MM.1S (cell line): ENCODE data around the gene HOXA11.

Experiments
- DNase-seq: peaks from one replicate; pipeline ENCODE4 v3.0.0-alpha.2; 2015
- H2AFZ ChIP-seq: fragments of 300-600 bp; sonication (generic); 2 replicates; pipeline ENCODE4 v1.6.0; 2016; ENCODE audit warnings: antibody characterized with exemption, low read length
- H3F3A ChIP-seq: fragments of 300-600 bp; sonication (generic); 2 replicates; pipeline ENCODE4 v1.6.1; 2016; ENCODE audit warnings: mild to moderate bottlenecking, antibody characterized with exemption, low read length, moderate library complexity, mixed read lengths; ENCODE audit not compliant: insufficient read depth
- H3K27ac ChIP-seq: fragments of 300-600 bp; sonication (generic); 2 replicates; pipeline ENCODE4 v1.5.1; 2016; ENCODE audit warnings: mild to moderate bottlenecking, low read length
- H3K27me3 ChIP-seq: fragments of 300-600 bp; sonication (generic); replicated peaks from 2 replicates; pipeline ENCODE4 v1.6.0; 2016; ENCODE audit warnings: low read length; ENCODE audit not compliant: insufficient read depth
- H3K36me3 ChIP-seq: fragments of 300-600 bp; sonication (generic); replicated peaks from 2 replicates; pipeline ENCODE4 v1.6.1; 2016; ENCODE audit warnings: mild to moderate bottlenecking, low read length, mixed read lengths; ENCODE audit not compliant: insufficient read depth
- H3K4me1 ChIP-seq: fragments of 300-600 bp; sonication (generic); 2 replicates; pipeline ENCODE4 v1.6.1; 2016; ENCODE audit warnings: low read length, mixed read lengths
- H3K4me2 ChIP-seq: fragments of 300-600 bp; sonication (generic); 2 replicates; pipeline ENCODE4 v1.6.0; 2016; ENCODE audit warnings: low read depth, low read length
- H3K4me3 ChIP-seq: fragments of 300-600 bp; sonication (generic); 2 replicates; pipeline ENCODE4 v1.5.1; 2016; ENCODE audit warnings: low read length, mixed read lengths
- H3K79me2 ChIP-seq: fragments of 300-600 bp; sonication (generic); 2 replicates; pipeline ENCODE4 v1.6.1; 2016; ENCODE audit warnings: mixed run types, low read length, mixed read lengths
- H3K9ac ChIP-seq: fragments of 300-600 bp; sonication (generic); 2 replicates; pipeline ENCODE4 v1.6.1; 2016; ENCODE audit warnings: low read length, mixed read lengths
- H3K9me2 ChIP-seq: fragments of 300-600 bp; sonication (generic); replicated peaks from 2 replicates; pipeline ENCODE4 v1.6.1; 2016; ENCODE audit warnings: mild to moderate bottlenecking, low read length, mixed read lengths; ENCODE audit not compliant: insufficient read depth
- H3K9me3 ChIP-seq: fragments of 300-600 bp; sonication (generic); replicated peaks from 2 replicates; pipeline ENCODE4 v1.6.1; 2016; ENCODE audit warnings: mild to moderate bottlenecking, low read length, mixed read lengths; ENCODE audit not compliant: insufficient read depth
- H4K20me1 ChIP-seq: fragments of 300-600 bp; sonication (generic); 2 replicates; pipeline ENCODE4 v1.6.1; 2016; ENCODE audit warnings: mild to moderate bottlenecking, low read length, moderate library complexity, mixed read lengths; ENCODE audit not compliant: insufficient read depth
- EZH2 ChIP-seq: fragments of 300-600 bp; sonication (generic); optimal IDR thresholded peaks from 2 replicates; pipeline ENCODE3; 2017; ENCODE audit warnings: low read depth, mild to moderate bottlenecking, antibody characterized with exemption, low read length, mixed read lengths
- EZH2phosphoT487 ChIP-seq: fragments of 300-600 bp; sonication (generic); IDR thresholded peaks from 2 replicates; pipeline ENCODE4 v1.6.1; 2018; ENCODE audit warnings: antibody characterized with exemption, low read length
- TF ChIP-seq, protein P1 (sequence below): fragments of 300-600 bp; sonication (generic); IDR thresholded peaks from 2 replicates; pipeline ENCODE4 v1.5.1; 2016; ENCODE audit warnings: antibody characterized with exemption, low read length, mixed read lengths

Gene HOXA11

DNA sequence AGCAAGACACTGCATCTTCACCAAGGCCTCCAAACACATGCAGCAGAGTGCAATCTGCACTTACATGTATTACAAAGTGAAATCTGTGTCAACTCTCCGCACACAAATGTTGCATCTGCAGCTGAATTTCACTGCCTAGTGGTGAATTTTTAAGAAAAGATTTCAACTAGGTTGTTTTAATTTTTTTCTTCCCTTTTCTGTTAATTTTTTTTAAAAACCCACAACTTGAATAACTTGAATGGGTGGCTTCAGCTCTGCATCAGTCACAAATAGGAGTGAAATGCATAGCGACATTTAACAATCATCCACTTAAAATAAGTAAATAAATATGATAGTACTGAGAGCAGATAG is 8.9 kb upstream of the HOXA11 start:
- Histone ChIP-seq H2AFZ (no peak overlapping the region), H3K27me3 (peaks cover 94% of the 10 kb centered on the region), H3K27ac (no peak overlapping the region), H3K4me1 (no peaks in the 10 kb centered on the region), H3K4me2 (no peak overlapping the region), H3K9me3 (no peaks in the 10 kb centered on the region), H3K79me2 (no peaks in the 10 kb centered on the region), H3F3A (no peaks in the 10 kb centered on the region), H3K9me2 (no peaks in the 10 kb centered on the region), H3K9ac (no peak overlapping the region), H3K36me3 (no peaks in the 10 kb centered on the region), H4K20me1 (0 out of 2 replicates have a peak, but pooled peaks cover 3% of the 10 kb centered on the region), H3K4me3 (no peak overlapping the region)
- no peak for DNase-seq
- TF ChIP-seq, protein P1, sequence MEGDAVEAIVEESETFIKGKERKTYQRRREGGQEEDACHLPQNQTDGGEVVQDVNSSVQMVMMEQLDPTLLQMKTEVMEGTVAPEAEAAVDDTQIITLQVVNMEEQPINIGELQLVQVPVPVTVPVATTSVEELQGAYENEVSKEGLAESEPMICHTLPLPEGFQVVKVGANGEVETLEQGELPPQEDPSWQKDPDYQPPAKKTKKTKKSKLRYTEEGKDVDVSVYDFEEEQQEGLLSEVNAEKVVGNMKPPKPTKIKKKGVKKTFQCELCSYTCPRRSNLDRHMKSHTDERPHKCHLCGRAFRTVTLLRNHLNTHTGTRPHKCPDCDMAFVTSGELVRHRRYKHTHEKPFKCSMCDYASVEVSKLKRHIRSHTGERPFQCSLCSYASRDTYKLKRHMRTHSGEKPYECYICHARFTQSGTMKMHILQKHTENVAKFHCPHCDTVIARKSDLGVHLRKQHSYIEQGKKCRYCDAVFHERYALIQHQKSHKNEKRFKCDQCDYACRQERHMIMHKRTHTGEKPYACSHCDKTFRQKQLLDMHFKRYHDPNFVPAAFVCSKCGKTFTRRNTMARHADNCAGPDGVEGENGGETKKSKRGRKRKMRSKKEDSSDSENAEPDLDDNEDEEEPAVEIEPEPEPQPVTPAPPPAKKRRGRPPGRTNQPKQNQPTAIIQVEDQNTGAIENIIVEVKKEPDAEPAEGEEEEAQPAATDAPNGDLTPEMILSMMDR = no peak
- no peak for TF ChIP-seq EZH2phosphoT487
- TF ChIP-seq EZH2 = no peak

DNA sequence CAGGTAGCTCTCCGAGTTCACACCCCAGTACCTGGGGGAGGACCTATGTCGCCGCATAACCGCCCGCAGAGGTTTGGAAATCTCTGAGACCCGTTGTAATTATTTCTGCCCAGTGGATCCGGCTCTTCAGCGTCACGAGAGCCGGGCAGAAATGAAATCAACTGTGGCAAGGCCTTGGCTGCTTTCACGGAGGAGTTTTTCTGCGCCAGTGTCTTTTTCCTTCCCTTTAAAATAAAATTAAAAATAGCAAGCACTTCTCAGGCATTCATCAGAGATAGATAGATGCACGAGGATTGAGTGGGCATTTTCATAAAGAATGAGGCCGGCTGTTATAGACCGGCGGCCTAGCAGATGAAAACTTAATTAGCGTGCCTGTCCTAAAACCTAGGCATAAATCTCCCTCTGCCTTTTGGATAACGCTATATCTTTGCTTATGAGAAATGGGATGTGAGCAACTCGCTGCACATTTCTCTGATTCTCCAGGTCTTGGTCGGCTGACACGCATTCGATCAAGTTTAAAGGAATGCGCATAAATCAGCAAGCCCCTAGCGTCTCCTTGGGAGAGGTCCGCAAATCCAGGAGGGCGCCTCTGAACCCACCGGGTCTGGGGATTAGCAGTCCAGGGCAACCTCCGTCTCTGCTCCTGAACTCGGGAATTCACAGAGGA is 8.4 kb upstream of the HOXA11 start:
- Histone ChIP-seq H3K9me3 (no peaks in the 10 kb centered on the region), H4K20me1 (0 out of 2 replicates have a peak, but pooled peaks cover 3% of the 10 kb centered on the region), H3K9ac (no peak overlapping the region), H3K4me1 (no peaks in the 10 kb centered on the region), H3K79me2 (no peaks in the 10 kb centered on the region), H3K9me2 (no peaks in the 10 kb centered on the region), H3K4me2 (peak overlapping the region; percentile 79), H3K27ac (no peak overlapping the region), H3K4me3 (peak overlapping the region; percentile 42), H3F3A (no peaks in the 10 kb centered on the region), H3K36me3 (no peaks in the 10 kb centered on the region), H3K27me3 (peaks cover 94% of the 10 kb centered on the region), H2AFZ (no peak overlapping the region)
- no peak for DNase-seq
- TF ChIP-seq EZH2phosphoT487 (no peak), EZH2 (no peak)
- TF ChIP-seq, protein P1 = no peak

DNA sequence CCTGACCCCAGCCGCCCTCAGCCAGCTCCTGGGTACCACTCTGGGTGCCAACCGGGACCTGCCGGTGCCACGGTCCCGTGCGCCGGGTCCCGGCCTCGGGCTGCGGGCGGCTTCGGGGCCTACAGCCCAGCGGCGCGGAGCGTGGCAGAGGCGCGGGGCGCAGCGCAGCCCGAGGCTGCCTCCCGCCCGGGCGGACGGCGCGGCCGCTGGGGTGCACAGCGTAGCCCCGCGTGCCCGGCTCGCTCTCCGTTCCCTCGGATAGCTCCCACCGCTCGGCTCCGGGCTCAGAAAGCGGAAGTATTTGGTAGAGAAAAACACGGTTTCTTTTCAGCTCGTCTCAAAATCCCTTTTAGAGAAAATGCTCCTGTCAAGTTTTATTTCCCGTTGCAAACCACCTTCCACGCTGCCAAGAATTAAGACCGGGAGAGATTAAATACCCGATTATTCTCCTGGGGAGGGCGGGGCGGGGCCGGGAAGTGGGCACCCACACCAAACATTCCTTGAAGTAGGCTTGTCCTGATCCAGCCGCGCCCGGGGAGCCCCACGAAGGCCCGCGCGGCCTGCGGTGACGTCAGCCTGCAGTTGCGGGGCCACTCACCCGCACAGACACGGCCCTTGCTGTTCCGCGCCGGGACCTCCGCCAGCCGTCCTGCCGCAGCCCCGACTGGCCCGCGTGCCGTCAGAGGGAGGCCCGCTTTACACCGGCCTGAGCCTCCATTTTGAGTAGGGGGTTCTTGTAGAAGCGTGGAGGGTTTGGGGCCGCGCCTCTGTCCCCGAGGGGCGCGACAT is 7.7 kb upstream of the HOXA11 start:
- H3K9me3 ChIP-seq = no peaks in the 10 kb centered on the region
- H3K79me2 ChIP-seq = no peaks in the 10 kb centered on the region
- no peaks in the 10 kb centered on the region for H3F3A ChIP-seq
- H3K36me3 ChIP-seq = no peaks in the 10 kb centered on the region
- no peak overlapping the region for H3K27ac ChIP-seq
- TF ChIP-seq EZH2phosphoT487 (no peak), EZH2 (no peak)
- TF ChIP-seq, protein P1 = no peak
- no peak overlapping the region for H2AFZ ChIP-seq
- H3K4me3 ChIP-seq = peak overlapping the region; percentile 42
- H3K4me1 ChIP-seq = no peaks in the 10 kb centered on the region
- 0 out of 2 replicates have a peak, but pooled peaks cover 3% of the 10 kb centered on the region for H4K20me1 ChIP-seq
- no peaks in the 10 kb centered on the region for H3K9me2 ChIP-seq
- no peak for DNase-seq
- H3K27me3 ChIP-seq = peaks cover 94% of the 10 kb centered on the region
- H3K4me2 ChIP-seq = peak overlapping the region; percentile 79
- H3K9ac ChIP-seq = no peak overlapping the region
